ENCODE results near the gene USP38.

Gene USP38

DNA sequence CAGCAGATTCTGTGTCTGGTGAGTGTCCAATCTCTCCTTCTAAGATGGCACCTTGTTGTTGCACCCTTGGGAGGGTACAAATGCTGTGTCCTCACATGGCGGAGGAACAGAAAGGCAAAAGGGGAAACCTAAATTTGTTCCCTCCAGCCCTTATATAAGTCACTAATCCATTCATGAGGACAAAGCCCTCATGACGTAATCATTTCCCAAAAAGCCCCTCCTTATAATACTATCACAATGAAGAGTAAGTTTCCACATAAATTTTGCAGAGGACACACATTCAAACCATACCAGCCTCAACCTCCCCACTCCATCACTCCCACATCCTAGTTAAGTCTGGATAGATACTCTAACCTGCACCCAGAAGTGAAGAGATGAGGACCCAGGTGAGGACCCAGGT, 63.1 kb downstream of the USP38 start:
- DNase-seq (ENCODE audit: low read depth): no peak
- H3K4me3 ChIP-seq (replicated peaks; ENCODE audit: low read depth, low read length): no peak overlapping the region
- TF ChIP-seq, protein P1, sequence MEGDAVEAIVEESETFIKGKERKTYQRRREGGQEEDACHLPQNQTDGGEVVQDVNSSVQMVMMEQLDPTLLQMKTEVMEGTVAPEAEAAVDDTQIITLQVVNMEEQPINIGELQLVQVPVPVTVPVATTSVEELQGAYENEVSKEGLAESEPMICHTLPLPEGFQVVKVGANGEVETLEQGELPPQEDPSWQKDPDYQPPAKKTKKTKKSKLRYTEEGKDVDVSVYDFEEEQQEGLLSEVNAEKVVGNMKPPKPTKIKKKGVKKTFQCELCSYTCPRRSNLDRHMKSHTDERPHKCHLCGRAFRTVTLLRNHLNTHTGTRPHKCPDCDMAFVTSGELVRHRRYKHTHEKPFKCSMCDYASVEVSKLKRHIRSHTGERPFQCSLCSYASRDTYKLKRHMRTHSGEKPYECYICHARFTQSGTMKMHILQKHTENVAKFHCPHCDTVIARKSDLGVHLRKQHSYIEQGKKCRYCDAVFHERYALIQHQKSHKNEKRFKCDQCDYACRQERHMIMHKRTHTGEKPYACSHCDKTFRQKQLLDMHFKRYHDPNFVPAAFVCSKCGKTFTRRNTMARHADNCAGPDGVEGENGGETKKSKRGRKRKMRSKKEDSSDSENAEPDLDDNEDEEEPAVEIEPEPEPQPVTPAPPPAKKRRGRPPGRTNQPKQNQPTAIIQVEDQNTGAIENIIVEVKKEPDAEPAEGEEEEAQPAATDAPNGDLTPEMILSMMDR (IDR thresholded peaks at IDR 0.05; ENCODE audit: low read length, missing control alignments): no peak

DNA sequence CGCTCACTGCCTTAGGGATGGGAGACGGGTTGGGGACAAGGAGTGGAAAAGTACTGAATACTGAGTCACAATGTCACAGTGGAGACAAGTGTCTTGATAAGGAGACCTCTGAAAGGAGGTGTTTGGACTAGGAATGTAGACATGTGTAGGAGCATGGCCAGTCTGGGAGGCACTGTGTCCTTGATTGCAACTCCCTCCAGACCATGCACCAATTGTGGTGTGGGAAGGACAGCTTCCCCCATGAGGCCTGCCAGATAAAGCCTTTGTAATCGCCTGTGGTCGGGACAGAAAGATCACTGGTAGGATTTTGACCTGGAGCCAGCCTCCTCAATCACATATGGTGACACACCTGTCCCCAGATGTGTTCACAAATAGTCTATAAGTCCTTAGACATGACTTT, 64.1 kb downstream of the USP38 start:
- DNase-seq (ENCODE audit: low read depth): no peak

DNA sequence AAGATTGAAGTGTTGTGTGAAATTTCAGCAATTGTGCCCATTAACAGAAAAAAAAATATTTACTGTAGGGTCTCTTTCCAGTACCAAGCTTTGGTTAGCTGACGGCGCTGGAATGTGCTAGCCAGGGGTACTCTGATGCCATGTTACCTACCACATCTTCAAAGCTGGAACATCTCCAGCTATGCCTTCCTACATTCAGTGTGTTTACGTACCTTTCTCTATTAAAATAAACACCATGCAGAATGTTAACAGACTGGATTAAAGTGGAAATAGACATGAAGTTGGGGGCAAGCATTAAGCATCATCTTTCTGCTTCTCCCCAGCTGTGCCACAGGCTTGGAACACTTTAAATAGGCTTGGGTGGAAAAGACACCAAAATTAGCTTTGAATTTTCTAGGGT, 65.9 kb downstream of the USP38 start:
- TF ChIP-seq, protein P1 (IDR thresholded peaks at IDR 0.05; ENCODE audit: low read length, missing control alignments): no peak
- DNase-seq (ENCODE audit: low read depth): no peak

More for the DNA sequence above, 64.1 kb downstream of the USP38 start:
- no peak overlapping the region for H3K4me3 ChIP-seq (replicated peaks; ENCODE audit: low read depth, low read length)
- TF ChIP-seq, protein P1 (IDR thresholded peaks at IDR 0.05; ENCODE audit: low read length, missing control alignments): no peak

DNA sequence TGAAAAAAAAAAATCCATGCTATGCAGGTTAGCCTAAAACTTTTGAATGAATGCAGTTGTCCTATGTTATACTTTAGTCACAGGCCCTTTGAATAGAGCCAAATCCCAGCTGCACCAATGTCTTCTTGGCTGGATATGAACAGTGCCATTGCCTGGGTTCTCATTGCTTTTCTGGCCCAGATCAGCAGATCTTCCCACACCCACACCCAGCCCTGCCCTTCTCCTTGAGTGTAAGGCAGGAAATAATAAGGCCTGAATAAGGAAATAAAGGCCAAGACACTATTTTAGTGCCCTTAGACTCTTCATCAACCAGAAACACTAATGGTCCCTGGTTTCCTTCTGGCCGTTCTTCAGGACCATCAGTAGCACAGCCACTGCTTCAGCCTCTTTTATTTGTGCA, 66.6 kb downstream of the USP38 start:
- TF ChIP-seq, protein P1 (IDR thresholded peaks at IDR 0.05; ENCODE audit: low read length, missing control alignments): no peak
- DNase-seq (ENCODE audit: low read depth): no peak
- no peak overlapping the region for H3K4me3 ChIP-seq (replicated peaks; ENCODE audit: low read depth, low read length)

More for the DNA sequence above, 65.9 kb downstream of the USP38 start:
- no peak overlapping the region for H3K4me3 ChIP-seq (replicated peaks; ENCODE audit: low read depth, low read length)

DNA sequence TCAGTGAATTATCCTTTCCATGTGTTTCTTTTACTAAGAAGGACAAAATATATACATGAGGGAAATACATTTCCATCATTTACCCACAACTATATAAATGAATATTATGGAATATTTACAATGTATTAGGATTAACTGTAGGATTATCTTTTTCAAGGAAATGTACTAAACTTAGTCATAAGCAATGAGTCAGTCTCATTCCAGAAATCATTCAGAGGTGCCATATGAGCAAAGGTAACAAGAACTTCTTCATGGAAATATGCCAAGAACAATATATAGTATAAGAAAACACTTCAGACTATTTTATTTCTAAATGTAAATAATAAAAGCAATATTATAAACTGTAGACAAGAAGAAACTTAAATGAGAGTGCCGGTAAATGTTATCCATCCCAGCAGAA, 67.1 kb downstream of the USP38 start:
- peak; percentile 28 for DNase-seq (ENCODE audit: low read depth)
- no peak overlapping the region for H3K4me3 ChIP-seq (replicated peaks; ENCODE audit: low read depth, low read length)
- TF ChIP-seq, protein P1 (IDR thresholded peaks at IDR 0.05; ENCODE audit: low read length, missing control alignments): no peak

DNA sequence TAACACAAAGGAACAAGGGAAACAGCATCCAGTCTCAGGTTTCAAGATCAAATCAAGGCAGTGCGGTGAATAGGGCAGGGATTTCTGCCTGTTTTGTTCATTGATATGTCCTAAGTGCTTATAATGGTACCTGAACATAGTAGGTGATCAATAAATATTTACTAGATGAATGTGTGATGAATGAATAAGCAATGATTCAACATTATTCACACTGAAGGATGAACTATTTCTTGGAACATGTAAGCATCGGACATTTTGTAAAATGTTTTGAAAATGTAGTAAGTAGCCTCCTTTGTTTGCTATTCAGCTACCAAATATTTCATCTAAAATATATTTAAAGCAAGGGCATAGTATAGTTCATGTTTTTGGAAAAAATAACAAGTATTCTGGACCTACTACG, 67.8 kb downstream of the USP38 start:
- DNase-seq (ENCODE audit: low read depth): no peak
- TF ChIP-seq, protein P1 (IDR thresholded peaks at IDR 0.05; ENCODE audit: low read length, missing control alignments): no peak
- H3K4me3 ChIP-seq (replicated peaks; ENCODE audit: low read depth, low read length): no peak overlapping the region

DNA sequence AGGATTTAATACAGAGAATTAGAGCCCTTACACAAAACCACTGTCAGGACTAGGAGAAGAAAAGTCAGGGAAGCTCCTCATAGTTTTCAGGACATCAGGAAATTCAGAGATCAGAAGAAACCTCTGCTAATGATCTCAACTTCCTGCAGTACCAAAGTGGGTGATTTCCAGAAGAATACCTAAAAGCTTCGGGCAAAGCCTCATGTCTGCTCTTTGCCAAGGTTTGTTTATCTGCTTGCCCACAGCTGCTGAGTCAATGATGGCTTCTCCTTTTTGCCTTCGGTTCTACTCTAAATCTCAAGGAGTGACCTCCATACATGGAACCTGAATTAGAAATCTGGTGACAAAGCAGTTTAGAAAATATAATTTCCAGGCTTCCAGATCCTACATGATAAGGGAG, 68.4 kb downstream of the USP38 start:
- TF ChIP-seq, protein P1 (IDR thresholded peaks at IDR 0.05; ENCODE audit: low read length, missing control alignments): no peak
- no peak overlapping the region for H3K4me3 ChIP-seq (replicated peaks; ENCODE audit: low read depth, low read length)
- peak; percentile 4 for DNase-seq (ENCODE audit: low read depth)
